Brain microvascular endothelial cell (primary cell): Measurements from ENCODE around the gene DHRS1.
A peak's percentile ranks its signal among the peaks of the same experiment; 100 is the strongest.

Experiments
- DNase-seq: peaks from one replicate; pipeline ENCODE4 v3.0.0-alpha.2; 2020
- H3K27ac ChIP-seq: fragments of 250-450 bp; sonication (Bioruptor Pico); 2 replicates; pipeline ENCODE4 v1.5.1; 2020; ENCODE audit warnings: mild to moderate bottlenecking, moderate library complexity
- H3K27me3 ChIP-seq: fragments of 250-450 bp; sonication (Bioruptor Pico); replicated peaks from 2 replicates; pipeline ENCODE4 v1.5.1; 2020; ENCODE audit warnings: mild to moderate bottlenecking
- H3K36me3 ChIP-seq: fragments of 250-450 bp; sonication (Bioruptor Pico); replicated peaks from 2 replicates; pipeline ENCODE4 v1.5.1; 2020; ENCODE audit warnings: mild to moderate bottlenecking
- H3K4me3 ChIP-seq: 2 replicates; pipeline ENCODE4 v1.5.1; 2011; ENCODE audit warnings: low read depth, mild to moderate bottlenecking, control low read depth, low read length, moderate library complexity
- in situ Hi-C: cut with HindIII; loops from 2 replicates; pipeline ENCODE4 v1.10.0; 2017; ENCODE audit warnings: low sequenced_read_pairs, low pct_ligation_motif_present
- TF ChIP-seq, protein P1 (sequence below): IDR thresholded peaks from 2 replicates; pipeline ENCODE4 v1.5.1; 2011; ENCODE audit warnings: low read depth, mild to moderate bottlenecking, moderate library complexity, low read length, control low read depth, inconsistent platforms; ENCODE audit errors: missing control alignments

DHRS1 gene

DNA sequence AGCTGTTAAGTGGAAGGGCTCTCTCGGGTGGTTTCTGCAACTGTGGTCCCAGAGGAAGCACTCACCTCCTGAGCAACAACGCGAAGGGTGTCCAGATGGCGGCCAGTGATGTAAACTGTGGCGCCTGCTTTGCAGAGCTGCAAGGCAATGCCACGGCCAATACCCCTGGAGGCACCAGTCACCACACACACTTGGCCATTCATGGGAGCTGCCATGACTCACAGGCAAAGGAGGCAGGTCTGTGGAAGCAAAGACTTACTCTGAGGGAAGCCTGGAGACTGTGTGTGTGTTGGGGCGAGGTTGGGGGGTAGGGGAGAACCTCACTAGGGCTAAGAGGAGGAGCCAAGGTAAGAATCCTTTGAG, 707 bp downstream of the DHRS1 start:
- H3K4me3 ChIP-seq: peak overlapping the region; percentile 98
- in situ Hi-C loops: loop anchor here (10.0 kb wide), 1 partner anchor 54 kb away; the partner anchor contains the start of gene TINF2
- H3K27ac ChIP-seq: peak overlapping the region; percentile 60
- TF ChIP-seq, protein P1, sequence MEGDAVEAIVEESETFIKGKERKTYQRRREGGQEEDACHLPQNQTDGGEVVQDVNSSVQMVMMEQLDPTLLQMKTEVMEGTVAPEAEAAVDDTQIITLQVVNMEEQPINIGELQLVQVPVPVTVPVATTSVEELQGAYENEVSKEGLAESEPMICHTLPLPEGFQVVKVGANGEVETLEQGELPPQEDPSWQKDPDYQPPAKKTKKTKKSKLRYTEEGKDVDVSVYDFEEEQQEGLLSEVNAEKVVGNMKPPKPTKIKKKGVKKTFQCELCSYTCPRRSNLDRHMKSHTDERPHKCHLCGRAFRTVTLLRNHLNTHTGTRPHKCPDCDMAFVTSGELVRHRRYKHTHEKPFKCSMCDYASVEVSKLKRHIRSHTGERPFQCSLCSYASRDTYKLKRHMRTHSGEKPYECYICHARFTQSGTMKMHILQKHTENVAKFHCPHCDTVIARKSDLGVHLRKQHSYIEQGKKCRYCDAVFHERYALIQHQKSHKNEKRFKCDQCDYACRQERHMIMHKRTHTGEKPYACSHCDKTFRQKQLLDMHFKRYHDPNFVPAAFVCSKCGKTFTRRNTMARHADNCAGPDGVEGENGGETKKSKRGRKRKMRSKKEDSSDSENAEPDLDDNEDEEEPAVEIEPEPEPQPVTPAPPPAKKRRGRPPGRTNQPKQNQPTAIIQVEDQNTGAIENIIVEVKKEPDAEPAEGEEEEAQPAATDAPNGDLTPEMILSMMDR: no peak
- H3K27me3 ChIP-seq: no peaks in the 10 kb centered on the region
- peak; percentile 52 for DNase-seq
- peaks cover 30% of the 10 kb centered on the region for H3K36me3 ChIP-seq

DNA sequence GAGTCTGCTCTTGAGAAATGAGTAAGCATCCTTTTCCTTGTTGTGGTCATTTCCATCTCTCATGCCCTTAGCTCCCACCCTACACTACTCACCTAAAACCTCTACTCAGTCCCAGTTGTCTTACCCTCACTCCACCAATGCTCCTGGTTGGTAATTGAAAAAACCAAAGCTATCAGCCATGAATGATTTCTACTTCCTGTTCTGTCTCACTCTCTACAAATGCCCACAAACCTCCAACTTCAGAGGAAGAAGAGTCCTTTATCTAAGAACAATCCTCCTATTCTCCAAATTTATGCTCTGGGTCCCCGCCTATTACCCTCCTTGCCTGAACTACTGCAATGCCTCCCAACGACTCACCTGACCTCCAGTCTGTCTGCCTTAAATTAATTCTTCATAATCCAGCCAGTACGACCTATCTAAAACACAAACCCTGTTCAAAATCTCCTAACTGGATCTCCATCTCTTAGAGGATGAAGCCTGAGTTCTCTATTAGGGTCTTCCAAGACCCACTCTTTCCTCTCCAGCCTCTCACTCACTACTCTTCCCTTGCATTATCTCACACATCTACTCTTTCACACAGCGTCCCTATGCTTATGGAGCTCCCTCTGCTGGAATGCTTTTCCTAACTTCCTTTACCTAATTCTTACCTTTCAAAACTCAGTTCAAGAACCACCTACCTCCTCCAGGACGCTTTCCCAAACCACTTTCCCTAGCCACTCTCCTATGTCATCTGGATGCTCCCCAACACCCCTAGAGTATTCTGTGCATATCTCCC, 2.2 kb downstream of the DHRS1 start:
- no peaks in the 10 kb centered on the region for H3K27me3 ChIP-seq
- peaks cover 17% of the 10 kb centered on the region for H3K36me3 ChIP-seq
- no peak overlapping the region for H3K27ac ChIP-seq
- H3K4me3 ChIP-seq: no peak overlapping the region
- in situ Hi-C loops: loop anchor here (10.0 kb wide), 1 partner anchor 53 kb away; the partner anchor contains the start of gene TINF2
- peak; percentile 18 for DNase-seq
- TF ChIP-seq, protein P1: peak; percentile 71

- TF ChIP-seq, protein P1: peak; percentile 87
- H3K4me3 ChIP-seq: no peak overlapping the region
- H3K27ac ChIP-seq: peak overlapping the region; percentile 29
- peak; percentile 91 for DNase-seq
- H3K36me3 ChIP-seq: peaks cover 9% of the 10 kb centered on the region
- in situ Hi-C loops: loop anchor here (10.0 kb wide), 1 partner anchor 52 kb away; the partner anchor contains the start of gene TINF2
- H3K27me3 ChIP-seq: no peaks in the 10 kb centered on the region
These were observed 3.0 kb downstream of the DHRS1 start for GRCh38 chr14:24296341-24297157.

DNA sequence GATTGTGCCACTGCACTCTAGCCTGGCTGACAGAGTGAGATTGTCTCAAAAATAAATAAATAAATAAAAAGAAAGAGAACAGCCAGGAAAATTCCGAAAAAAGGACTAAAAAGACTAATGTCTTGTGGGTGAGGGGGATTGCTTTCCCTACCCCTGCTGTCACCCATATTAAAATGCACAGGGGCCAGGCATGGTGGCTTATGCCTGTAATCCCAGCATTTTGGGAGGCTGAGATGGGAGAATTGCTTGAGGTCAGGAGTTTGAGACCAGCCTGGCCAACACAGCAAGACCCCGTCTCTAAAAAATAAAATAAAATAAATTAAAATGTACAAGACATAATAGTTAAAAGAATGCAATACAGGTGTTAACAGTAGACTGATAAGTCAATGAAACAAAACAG, 6.1 kb downstream of the DHRS1 start:
- TF ChIP-seq, protein P1: no peak
- H3K4me3 ChIP-seq: no peak overlapping the region
- H3K27ac ChIP-seq: no peak overlapping the region
- no peaks in the 10 kb centered on the region for H3K27me3 ChIP-seq
- no peak for DNase-seq
- in situ Hi-C loops: loop anchor here (10.0 kb wide), 1 partner anchor 49 kb away; the partner anchor contains the start of gene TINF2
- H3K36me3 ChIP-seq: peaks cover 11% of the 10 kb centered on the region

GRCh38 chr14:24292118-24292807, 7.3 kb downstream of the DHRS1 start:
- H3K27ac ChIP-seq: no peak overlapping the region
- no peak for DNase-seq
- H3K4me3 ChIP-seq: no peak overlapping the region
- no peaks in the 10 kb centered on the region for H3K27me3 ChIP-seq
- TF ChIP-seq, protein P1: no peak
- H3K36me3 ChIP-seq: peaks cover 11% of the 10 kb centered on the region
- in situ Hi-C loops: loop anchor here (10.0 kb wide), 1 partner anchor 47 kb away; the partner anchor contains the start of gene TINF2
